ENCODE data around the gene TCF12.

DNA sequence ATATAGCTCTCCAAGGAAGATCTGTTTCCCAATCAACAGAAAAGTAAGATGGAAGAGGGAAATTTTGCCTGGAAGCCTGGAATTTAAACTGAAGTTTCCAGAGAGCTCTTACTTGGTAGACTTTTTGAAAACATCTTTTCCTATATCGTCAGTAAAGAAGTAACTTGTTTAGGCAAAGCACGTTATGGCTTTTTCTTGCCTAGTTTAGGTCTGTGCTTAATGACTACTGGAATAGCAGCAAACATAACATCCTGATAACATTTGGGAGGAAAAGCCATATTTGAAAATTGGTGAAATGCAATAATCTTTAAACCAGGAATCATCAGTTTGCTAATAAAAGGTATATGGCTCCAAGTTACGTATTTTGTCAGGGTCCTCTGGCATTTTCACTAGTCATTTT is 297.4 kb downstream of the TCF12 start:
- no peak for TF ChIP-seq CTCF (IDR thresholded peaks at IDR 0.05)
- no peak for TF ChIP-seq EZH2phosphoT487 (IDR thresholded peaks at IDR 0.05)
